GM21381 (cell line): ENCODE measurements around the gene ADAMTS17.

ENCODE experiments used
- ATAC-seq: cut with Tn5 transposase; IDR thresholded peaks from one replicate; pipeline ENCODE4 v1.9.1; 2021; ENCODE audit warnings: mild to moderate bottlenecking, moderate library complexity; ENCODE audit not compliant: unreplicated experiment

The ADAMTS17 gene

DNA sequence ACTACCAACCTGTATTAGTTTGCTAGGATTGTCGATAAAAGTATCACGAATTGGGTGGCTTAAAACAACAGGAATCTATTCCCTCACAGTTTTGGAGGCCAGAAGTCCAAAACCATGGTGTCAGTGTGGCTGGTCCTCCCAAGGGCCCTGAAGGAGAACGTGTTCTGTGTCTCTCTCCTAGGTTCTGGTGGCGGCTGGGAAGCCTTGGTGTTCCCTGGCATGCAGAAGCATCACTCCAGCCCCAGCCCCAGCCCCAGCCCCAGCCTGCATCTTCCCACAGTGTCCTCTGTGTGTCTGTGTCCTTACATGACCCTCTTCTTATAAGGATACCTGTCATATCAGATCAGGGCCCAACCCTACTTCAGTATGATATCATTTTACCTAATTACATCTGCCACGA, 336.1 kb downstream of the ADAMTS17 start:
- ATAC-seq: no peak

DNA sequence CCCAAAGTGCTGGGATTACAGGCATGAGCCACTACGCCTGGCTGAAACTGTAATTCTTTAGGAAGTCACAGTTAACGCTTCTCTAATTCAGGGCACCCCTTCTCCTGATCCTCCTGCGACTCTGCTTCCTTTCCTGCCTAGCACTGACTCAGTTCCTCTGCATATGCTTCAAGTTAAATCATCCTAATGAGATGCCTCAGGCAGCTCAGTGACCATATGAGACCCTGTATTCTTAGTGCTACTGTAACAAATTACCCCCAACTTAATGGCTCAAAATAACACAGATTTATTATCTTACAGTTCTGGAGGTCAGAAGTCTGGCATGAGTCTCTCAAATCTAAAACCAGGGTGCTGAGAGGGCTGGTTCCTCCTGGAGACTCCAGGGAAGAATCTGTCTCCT, 336.8 kb downstream of the ADAMTS17 start:
- ATAC-seq: no peak

DNA sequence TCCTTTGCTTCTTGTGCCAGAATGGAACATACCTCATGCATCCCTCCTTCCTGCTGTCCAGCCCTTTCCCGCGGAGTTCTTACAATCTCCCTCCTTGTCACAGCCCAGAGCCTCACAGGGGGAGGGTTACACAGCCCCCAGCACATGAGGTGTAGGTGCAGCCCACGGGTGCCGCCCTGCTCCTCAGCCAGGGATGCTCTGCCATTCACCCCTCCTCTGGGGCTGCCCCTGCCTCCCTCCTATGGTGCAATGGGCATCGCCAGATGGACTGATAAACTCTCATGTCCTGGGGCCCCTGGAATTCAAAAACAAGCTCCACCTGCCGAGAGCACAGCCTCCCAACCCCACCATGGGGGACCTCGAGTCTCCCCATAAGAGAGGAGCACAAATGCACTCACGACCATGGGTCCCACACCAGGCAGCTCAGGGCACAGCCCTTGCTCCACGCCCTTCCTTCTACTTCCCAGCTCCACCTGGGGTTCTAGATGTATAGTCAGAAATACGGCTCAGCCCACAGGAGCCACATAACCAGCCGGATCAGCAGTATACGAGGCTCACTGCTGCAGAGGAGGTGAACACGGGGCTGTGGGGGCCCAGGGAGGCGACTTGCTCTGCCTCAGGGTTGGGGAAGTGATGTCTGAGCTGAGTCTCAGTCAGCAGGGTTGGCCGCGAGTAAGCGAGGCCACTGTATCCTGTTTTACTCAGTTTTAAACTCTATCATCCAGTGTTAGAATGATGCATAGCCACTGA, 338.8 kb downstream of the ADAMTS17 start:
- no peak for ATAC-seq

DNA sequence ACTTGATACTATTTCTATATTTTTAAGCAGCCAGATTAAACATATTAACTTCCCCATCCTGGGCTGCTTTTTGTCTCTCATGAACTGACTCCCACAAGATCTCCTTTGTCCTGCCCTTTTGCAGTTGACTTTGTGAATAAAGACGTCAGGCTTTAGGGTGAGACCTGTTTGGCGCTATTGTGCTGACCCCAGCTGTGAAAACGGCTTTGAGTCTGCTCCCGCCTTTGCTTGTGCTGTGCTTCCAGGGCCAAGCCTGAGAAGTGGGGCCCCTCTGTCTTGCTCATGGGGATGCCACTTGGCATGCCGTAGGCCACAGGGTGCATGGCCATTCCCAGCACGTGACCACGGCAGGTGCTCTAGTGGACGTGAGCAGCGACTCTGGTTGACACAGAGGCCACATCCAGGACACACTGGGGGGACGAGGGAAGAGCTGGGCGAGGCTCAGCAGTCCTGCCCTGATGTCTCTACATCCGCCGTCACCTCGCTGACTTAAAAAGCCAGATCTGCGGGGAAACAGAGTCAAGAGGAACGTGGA, 339.6 kb downstream of the ADAMTS17 start:
- ATAC-seq: no peak

DNA sequence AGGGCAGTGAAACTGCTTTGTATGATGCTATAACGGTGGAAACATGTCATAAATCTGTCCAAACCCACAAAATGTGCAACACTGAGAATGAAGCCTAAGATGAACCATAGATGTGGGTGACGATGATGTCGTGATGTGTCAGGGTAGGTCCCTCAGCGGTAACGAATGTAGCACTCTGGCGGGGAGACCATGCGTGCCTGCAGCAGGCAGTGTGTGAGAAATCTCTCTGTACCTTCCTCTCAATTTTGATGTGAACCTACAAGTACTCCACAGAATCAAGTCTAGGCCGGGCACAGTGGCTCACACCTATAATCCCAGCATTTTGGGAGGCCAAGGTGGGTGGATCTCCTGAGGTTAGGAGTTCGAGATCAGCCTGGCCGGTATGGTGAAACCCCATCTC, 340.4 kb downstream of the ADAMTS17 start:
- no peak for ATAC-seq

DNA sequence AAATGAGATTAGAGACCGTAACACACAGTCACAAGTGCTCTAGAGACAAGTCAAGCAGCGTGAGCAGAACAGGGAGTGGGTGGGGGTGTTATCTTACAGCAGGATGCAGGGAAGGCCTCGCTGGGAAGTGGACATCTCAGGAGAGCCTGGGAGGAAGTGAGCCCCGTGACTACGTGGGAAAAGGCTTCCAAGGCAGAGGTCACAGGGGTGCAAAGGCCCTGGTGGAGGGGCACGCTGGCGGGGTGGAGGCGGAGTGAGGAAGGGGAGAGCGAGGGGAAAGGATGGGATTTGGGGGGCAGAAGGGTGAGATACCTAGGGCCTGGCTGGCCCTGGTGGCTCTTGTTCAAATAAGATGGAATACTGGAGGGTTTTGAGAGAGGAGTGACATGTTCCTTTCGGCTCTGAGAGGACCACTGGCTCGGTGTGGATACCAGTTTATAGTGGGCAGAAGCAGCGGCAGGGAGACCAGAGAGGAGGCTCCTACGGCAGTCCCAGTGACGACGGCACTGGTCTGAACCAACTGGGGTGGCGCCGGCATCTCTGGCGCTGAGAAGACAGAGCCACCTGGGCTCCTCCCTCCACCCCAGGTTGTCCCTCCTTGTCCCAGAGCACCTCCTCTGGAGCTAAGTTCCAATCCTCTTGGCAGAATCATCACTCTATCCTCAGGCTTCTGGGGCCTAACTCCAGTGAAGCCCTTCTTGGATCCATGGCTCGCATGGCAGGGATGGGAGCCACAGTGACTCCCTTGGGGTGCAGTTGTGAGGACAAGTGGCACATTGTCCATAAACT, 342.3 kb downstream of the ADAMTS17 start:
- no peak for ATAC-seq

DNA sequence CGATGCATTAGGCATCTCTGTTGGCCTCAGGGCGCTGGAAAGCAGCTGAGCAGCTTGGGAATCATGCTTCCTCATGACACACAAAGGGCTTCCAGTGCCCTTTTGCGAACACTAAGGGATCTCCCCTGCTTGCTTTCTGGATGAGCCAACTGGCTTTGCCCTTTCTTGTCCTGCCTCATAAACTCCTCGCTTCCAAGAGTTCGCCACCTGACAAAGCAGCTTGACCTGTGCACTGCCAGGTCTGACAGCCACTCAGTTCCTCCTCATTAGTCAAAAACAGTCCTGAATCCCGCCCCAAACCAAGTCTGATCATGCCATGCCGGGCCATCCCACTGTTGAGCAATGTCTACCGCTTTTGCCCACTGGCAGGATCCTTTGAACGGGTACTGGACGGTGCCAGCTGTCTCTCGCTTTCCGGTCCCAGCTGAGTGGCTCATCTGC, 343.1 kb downstream of the ADAMTS17 start:
- no peak for ATAC-seq

DNA sequence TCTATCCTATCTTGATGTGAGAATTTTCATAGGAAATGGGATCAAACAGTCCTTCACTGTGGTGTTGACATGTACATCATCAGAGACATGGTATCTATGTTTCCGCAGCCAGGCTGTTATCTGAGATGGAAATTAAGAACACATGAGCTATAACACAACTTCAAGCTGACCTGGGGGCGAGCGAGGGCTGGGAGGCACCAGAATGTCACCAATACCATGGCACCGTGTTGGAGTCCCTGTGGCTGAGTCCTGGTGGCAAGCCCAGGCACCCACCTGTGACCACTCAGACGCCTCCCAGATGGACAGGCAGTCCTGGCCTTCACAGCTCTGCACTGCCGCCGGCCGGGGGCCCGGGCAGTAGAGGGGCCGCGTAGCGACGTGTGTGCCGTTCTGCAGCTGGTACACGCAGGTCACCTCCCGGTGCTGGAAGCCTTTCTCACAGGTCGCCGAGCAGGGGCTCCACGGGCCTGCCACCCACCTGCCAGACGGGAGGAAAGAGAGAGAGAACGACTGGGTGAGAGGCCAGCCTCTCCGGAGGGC, 344.6 kb downstream of the ADAMTS17 start:
- ATAC-seq: no peak

DNA sequence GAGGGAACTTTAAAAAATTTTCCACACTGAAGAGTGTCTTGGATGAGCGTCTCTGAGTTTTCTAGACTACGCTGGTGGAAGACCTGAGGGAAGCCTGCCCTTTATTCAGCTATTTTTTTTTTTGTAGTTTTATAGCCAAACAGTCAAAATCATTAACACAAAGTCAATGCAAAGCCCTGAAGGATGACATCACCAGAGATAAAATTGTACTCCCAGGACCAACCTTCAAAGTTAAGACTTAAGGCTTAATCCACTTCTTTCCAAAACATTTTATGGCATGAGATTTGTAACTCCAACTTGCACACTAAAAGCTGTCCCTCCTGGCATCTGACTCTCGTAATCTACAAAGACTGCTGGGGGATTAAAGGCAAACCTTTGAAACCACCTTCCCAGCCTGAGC, 345.1 kb downstream of the ADAMTS17 start:
- ATAC-seq: no peak

DNA sequence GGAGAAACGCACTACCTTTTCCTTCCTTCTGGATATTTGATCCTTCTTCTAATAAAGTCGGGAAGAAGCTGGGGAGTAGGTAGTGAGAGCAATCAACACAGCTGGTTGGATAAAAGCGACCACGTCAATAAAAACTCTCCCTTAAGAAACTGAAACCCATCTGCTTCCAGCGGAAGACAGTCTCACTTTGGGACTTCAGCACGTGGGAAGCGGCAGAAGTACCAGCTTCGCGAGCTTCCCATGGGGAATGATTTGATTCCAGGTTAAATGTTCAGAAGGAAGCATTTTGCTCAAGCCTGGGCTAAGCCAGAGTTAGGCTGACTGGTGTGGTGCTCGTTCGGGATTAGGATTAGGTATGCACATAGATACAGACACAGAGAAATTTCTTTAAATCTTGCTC, 346.2 kb downstream of the ADAMTS17 start:
- ATAC-seq: no peak

DNA sequence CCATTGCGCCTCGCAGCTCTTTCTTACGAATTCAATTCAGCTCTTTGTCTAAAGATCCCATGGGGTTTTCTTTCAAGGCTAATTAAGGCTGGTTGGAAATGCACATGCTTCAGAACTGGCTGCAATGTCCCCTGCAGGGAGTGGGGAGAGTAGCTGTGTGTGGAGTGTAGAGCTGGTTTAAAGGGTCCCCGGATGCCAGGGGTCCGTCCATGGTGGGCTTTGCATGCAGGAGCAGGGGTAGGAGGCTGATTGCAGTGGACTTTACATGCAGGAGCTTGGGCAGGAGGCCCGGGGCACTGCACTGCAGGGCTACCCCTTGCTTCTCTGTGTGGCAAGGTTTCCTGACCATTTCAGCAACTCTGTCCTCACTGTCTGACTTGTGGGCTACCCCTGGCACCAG, 346.9 kb downstream of the ADAMTS17 start:
- ATAC-seq: no peak

DNA sequence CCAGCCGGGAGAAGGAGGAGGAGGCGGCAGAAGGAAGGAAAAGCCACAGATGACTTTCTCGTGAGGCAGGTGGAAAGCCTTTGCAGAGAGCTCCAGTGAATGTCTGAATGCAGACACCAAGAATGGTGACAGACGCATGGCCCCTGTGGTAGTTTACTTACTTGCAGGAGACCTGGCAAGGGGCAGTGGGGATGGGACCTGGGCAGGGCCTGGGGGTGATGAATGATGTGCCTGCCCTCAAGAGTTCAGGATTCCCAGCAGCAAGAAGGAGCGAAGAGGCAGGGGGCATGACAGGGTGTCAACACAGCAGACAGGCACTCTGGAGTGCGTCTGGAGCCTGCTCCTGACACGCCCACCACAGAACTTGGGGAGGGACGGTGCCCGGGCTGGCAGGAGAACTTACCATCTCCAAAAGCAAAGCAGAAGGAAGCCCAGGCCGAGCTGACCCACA, 348.1 kb downstream of the ADAMTS17 start:
- no peak for ATAC-seq

DNA sequence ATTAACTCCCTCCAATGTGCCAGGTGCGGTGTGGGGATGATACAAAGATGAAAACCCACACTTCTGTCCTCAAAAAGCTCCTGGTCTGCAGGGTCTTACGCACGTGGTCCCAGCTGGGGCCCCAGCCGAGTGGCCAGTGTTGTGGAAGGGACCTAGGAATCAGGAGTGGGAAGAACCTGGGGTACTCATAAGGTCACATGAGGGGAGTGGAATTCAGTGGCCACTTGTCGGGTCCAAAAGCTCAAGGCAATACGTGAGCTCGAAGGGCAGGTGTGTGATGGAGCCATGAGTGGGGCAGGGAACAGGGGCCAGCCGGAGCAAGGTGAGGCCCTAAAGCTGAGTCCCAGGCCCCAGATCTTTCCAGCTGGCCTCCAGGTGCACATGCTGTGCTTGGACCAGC, 348.5 kb downstream of the ADAMTS17 start:
- ATAC-seq: no peak

DNA sequence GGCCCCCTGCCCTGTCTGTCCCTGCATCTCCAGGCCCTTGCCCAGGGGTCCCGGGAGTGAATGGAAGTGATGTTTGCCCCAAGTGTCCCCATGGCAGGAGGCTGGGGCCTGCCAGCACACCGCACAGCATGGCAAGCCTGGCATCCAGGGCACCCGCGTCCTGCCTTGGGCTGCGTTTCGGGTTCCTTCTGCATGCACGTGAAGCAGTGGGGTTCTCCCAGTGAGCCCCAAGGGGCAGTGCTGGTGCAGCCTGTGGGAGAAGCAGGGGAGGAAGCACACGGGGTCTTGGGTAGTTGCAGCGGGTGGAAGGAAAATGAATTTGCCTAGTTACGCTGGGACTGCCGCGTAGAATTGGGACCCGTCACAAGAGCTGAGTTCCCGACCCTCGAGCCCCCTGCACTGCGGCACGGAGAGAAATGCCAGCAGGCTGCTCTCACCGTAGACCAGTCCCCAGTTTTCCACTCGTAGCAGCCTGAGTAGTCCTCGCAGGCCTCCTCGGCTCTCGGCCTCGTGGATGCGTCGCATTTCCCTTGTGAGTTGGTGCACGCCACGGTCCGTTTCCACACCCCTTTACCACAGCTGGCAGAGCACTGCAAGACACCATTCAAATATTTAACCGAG, 349.1 kb downstream of the ADAMTS17 start:
- no peak for ATAC-seq

DNA sequence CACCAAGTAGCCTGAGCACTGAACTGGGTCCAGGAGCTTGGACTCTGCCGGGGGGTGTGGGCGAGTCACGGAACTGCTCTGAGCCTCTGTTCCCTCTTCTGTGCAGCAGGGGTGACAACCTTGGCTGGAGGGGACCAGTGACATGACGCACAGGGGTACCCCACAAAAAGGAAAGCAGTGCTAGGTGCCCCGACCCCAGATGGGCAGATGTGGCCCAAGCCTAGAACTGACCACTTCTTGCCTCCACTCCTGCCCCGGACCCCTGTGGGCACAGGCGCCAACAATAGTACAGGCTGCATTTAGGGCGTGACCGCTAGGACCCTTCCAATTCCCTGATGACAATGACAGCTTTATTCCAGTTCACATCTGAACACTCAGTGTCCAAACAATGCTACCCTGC, 352.7 kb downstream of the ADAMTS17 start:
- ATAC-seq: no peak

DNA sequence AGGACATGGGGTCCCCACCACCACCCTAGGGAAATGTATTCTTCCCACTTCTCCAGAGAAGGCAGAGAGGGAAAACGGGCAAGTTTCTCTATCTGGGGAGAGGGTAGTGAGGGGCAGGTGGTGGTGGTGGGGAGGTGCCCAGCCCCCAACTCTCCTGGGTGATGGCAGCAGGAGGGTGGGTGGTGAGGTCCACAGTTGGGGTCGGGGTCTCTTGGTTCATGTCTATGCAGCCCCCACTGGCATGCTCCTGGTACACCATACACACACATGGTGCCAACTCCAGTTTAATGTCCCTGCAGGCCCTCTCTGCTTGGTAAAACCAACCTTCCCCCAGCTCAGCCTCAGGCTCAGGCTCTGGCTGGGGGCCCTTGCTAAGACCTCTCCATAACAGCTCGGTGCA, 354.1 kb downstream of the ADAMTS17 start:
- no peak for ATAC-seq

DNA sequence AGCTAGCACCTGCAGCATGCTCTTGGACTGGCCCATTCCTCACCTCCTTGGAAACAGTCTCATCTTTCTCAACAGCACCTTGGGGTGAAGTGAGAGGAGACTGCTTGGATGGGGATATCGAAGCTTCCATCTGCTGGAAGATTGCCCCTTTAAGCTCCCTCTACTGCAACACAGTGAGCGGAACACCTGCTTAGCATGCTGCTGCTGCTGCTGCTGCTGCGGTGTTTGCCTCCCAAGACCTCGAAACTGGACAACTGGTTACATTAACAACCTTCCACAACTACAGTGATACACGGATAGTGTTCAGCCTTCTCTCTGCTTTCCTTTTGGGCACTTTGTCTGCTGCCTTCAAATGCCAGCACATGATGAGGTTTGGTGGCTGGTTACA, 354.7 kb downstream of the ADAMTS17 start:
- no peak for ATAC-seq

DNA sequence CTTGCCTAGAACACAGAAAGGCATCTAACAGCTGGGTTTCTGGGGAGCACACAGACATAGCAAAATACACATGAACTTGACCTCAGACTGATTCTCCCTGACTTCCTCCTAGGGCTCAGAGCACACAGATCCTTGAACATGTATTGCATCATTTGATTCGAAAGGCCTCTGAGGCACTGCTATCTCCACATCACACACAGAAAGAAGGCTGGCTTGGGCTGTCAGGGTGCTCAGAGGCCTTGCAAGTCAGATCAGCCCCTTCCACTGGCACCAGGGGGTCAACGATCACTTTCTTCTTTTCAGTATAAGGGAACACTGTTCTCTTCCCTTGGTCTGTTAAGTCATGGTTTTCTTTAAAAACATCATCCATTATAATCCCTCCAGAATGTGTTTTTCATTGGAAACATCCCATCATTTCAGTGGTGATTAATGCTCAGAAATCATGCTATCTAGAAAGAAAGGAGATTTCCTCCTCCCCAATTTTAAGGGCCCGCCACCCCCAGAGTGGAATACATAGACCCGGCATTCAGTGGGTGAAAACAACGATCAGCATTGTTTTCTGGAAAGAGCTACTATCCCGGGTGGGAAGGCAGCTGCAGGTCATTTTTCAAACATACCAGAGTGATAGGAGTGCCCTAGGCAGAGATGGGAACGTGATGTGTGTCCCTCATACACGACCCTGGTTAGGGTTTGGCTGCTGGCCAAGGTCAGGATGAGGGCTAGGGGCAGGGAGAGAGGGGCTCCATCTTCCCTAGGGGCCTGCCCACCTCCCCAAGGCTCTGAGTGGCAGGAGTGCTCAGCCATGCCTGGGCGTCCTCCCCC, 355.3 kb downstream of the ADAMTS17 start:
- ATAC-seq: no peak

DNA sequence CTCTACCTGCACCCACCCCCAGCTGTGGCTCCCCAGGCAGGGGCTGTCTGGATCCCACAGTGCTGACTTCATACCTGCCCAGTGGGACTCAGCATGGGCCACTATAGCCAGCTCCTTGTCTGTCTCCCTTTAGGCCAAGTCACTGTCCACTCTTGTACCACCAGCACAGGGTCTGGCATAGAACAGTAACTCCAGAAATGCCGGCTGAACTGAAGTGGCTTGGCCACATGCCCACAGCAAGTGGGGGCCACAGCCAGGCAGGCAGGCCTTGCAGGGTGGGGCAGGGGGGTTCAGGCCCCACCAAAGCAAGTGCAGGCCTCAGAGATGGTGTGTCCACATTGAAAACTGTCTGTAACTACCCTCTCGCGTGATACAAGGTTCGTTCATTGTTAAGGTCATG, 355.9 kb downstream of the ADAMTS17 start:
- no peak for ATAC-seq

DNA sequence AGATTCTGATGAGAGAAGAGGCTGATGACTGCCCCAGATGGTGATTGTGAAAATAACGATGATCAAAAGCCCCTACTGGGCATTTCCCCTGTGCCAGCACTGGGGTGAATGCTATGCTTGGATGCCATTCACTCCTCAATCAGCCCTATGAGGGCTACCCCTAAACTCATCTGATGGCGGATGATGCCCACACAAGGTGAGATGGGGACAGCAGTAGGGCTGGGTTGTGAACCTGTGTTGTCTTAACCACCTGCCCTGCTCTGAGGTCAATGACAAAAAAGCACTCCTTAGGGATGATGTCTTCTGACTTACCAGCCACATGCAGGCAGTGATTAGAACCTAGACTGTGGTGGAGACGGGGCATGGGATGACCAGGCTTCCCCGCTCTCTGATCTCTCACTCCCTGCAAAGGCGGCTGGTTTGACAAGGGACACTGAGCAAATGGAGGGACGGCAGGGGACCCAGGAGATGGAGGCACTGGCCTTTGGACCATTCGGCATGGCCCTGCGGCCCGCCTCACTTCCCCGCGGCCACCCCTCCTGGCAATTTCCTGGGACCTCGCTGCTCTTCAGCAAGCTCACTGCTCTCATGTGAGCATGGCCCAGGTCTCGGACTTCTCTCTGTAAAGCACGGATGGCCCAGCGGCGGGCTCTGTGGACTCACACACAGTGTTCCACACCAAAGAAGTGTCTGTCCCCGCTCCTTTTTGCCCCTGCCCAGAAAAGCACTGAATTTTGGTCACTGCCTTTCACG, 357.1 kb downstream of the ADAMTS17 start:
- no peak for ATAC-seq
